ENCODE measurements around the gene ACACA. TPM values are rescaled to one million over a fixed set of nuclear protein-coding genes. Genes with fewer than 3 reads are reported as not detected.
A peak's percentile ranks its signal among the peaks of the same experiment; 100 is the strongest.

ACACA gene
- total and polyA plus RNA-seq, 2 donors (not counting 1 experiment from before 2014, with no cell fraction given): 4.8 to 26.2 TPM

- no peak overlapping the region for H3K27ac Mint-ChIP-seq
- H3K27me3 ChIP-seq (replicated peaks in 1 of 4; ENCODE audit: control extremely low read depth in 1 of 4, control insufficient read depth in 3 of 4, insufficient read depth in 4 of 4, low read length in 3 of 4): no peaks in the 10 kb centered on the region
- intact Hi-C loops (cut with micrococcal nuclease): loop anchor here (1.0 to 2.0 kb wide), 2 partner anchors 24 to 745 kb away; no protein-coding TSS in a partner anchor
- no peaks in the 10 kb centered on the region for H3K36me3 ChIP-seq (replicated peaks in 1 of 2; ENCODE audit: control extremely low read depth in 1 of 2, control insufficient read depth in 1 of 2, extremely low read depth in 1 of 2, insufficient read depth in 2 of 2, low read length in 1 of 2)
- H3K9me3 ChIP-seq (ENCODE audit: control extremely low read depth in 1 of 3, control insufficient read depth in 2 of 3, insufficient read depth in 1 of 3, low read length in 2 of 3): no peaks in the 10 kb centered on the region
- H3K9me3 Mint-ChIP-seq (ENCODE audit: insufficient read depth): no peaks in the 10 kb centered on the region
- H3K9ac ChIP-seq (ENCODE audit: low read length): no peak overlapping the region
- H3K79me2 ChIP-seq (ENCODE audit: control insufficient read depth, insufficient read depth, low read length): no peaks in the 10 kb centered on the region
- H3K27me3 Mint-ChIP-seq: no peaks in the 10 kb centered on the region
- H3K4me2 ChIP-seq (replicated peaks; ENCODE audit: low read depth, low read length, poor library complexity, severe bottlenecking): no peak overlapping the region
- DNase-seq (peak; percentile 73), ATAC-seq (ENCODE audit: low read depth) (peak; percentile 85)
- POLR2A ChIA-PET: interaction anchor here (1.2 kb wide), 1 partner anchor 771 kb away, joined by 3 read pairs; no protein-coding TSS in a partner anchor
- H2AFZ ChIP-seq (ENCODE audit: insufficient read depth, low read depth, low read length, poor library complexity, severe bottlenecking): peak overlapping the region; percentile 30
- H3K4me1 ChIP-seq (ENCODE audit: control insufficient read depth in 2 of 2, insufficient read depth in 2 of 2, low read length in 2 of 2): no peaks in the 10 kb centered on the region
- no peaks in the 10 kb centered on the region for H4K20me1 ChIP-seq (ENCODE audit: control insufficient read depth, insufficient read depth, low read length, poor library complexity, severe bottlenecking)
- H3K4me1 Mint-ChIP-seq: peaks cover 3% of the 10 kb centered on the region
- TF ChIP-seq CTCF (IDR thresholded peaks at IDR 0.05) (peak; percentile 83), EZH2 (IDR thresholded peaks at IDR 0.05; ENCODE audit: borderline replicate concordance, insufficient read depth, low read depth, low read length, poor library complexity, severe bottlenecking) (no peak)
- no peak overlapping the region for H3K4me3 Mint-ChIP-seq
- CTCF ChIA-PET: interaction anchor here (0.6 to 5.1 kb wide), 21 partner anchors 9 to 772 kb away, joined by 3 to 61 read pairs (median 4); partner anchors contain the start of gene MRM1
- WGBS (ENCODE audit: insufficient coverage): 9% methylated on average over 3 of the region's 4 CpGs
- H3K27ac ChIP-seq (ENCODE audit: low read length in 2 of 2): no peak overlapping the region
- H3K4me3 ChIP-seq (ENCODE audit: control extremely low read depth in 1 of 5, extremely low read depth in 1 of 5, insufficient read depth in 1 of 5, low read depth in 2 of 5, low read length in 4 of 5): no peak overlapping the region
Observed at GRCh38 chr17:37373530-37374159, 33.0 kb downstream of the ACACA start.

GRCh38 chr17:37368577-37368976 lies 38.1 kb downstream of the ACACA start:
- H3K4me2 ChIP-seq (replicated peaks; ENCODE audit: low read depth, low read length, poor library complexity, severe bottlenecking): no peak overlapping the region
- H3K36me3 ChIP-seq (replicated peaks in 1 of 2; ENCODE audit: control extremely low read depth in 1 of 2, control insufficient read depth in 1 of 2, extremely low read depth in 1 of 2, insufficient read depth in 2 of 2, low read length in 1 of 2): no peaks in the 10 kb centered on the region
- ChIA-PET POLR2A (no interaction called here), CTCF (no interaction called here)
- H3K9me3 ChIP-seq (ENCODE audit: control extremely low read depth in 1 of 3, control insufficient read depth in 2 of 3, insufficient read depth in 1 of 3, low read length in 2 of 3): no peaks in the 10 kb centered on the region
- H3K9ac ChIP-seq (ENCODE audit: low read length): no peak overlapping the region
- H3K79me2 ChIP-seq (ENCODE audit: control insufficient read depth, insufficient read depth, low read length): no peaks in the 10 kb centered on the region
- H3K27me3 ChIP-seq (replicated peaks in 1 of 4; ENCODE audit: control extremely low read depth in 1 of 4, control insufficient read depth in 3 of 4, insufficient read depth in 4 of 4, low read length in 3 of 4): no peaks in the 10 kb centered on the region
- H2AFZ ChIP-seq (ENCODE audit: insufficient read depth, low read depth, low read length, poor library complexity, severe bottlenecking): no peak overlapping the region
- TF ChIP-seq EZH2 (IDR thresholded peaks at IDR 0.05; ENCODE audit: borderline replicate concordance, insufficient read depth, low read depth, low read length, poor library complexity, severe bottlenecking): no peak
- no peak for TF ChIP-seq CTCF (IDR thresholded peaks at IDR 0.05)
- H4K20me1 ChIP-seq (ENCODE audit: control insufficient read depth, insufficient read depth, low read length, poor library complexity, severe bottlenecking): no peaks in the 10 kb centered on the region
- intact Hi-C loops (cut with micrococcal nuclease): no loop called here
- no peak overlapping the region for H3K27ac ChIP-seq (ENCODE audit: low read length in 2 of 2)
- DNase-seq: no peak
- no CpG with 5 or more reads among the region's 3 CpGs for WGBS (ENCODE audit: insufficient coverage)
- Mint-ChIP-seq H3K4me3 (no peak overlapping the region), H3K9me3 (ENCODE audit: insufficient read depth) (no peaks in the 10 kb centered on the region), H3K4me1 (peaks cover 3% of the 10 kb centered on the region), H3K27ac (no peak overlapping the region), H3K27me3 (no peaks in the 10 kb centered on the region)
- no peaks in the 10 kb centered on the region for H3K4me1 ChIP-seq (ENCODE audit: control insufficient read depth in 2 of 2, insufficient read depth in 2 of 2, low read length in 2 of 2)
- H3K4me3 ChIP-seq (ENCODE audit: control extremely low read depth in 1 of 5, extremely low read depth in 1 of 5, insufficient read depth in 1 of 5, low read depth in 2 of 5, low read length in 4 of 5): no peak overlapping the region
- no peak for ATAC-seq (ENCODE audit: low read depth)

Data from B cell (primary cell).